Keratinocyte (primary cell): Measurements from ENCODE around the gene CEP170B. TPM values are rescaled to one million over a fixed set of nuclear protein-coding genes. Genes with fewer than 3 reads are reported as not detected.
A peak's percentile ranks its signal among the peaks of the same experiment; 100 is the strongest.

Source experiments
- DNase-seq: peaks from one replicate; pipeline ENCODE4 v3.0.0-alpha.2; 2011; ENCODE audit warnings: low read depth, missing footprints, low spot score
- FAIRE-seq: peaks from 2 replicates; lab custom pipeline; 2011; peaks lifted over from hg19 to GRCh38; lab: Jason Lieb, UNC
- H2AFZ ChIP-seq: 2 replicates; pipeline ENCODE4 v1.6.0; 2012; ENCODE audit warnings: low read length, control low read depth, inconsistent platforms; ENCODE audit not compliant: control insufficient read depth
- H3K27ac ChIP-seq: 2 replicates; pipeline ENCODE4 v1.5.1; 2011; ENCODE audit warnings: low read length; ENCODE audit not compliant: control insufficient read depth, insufficient read depth
- H3K27me3 ChIP-seq: 3 replicates; pipeline ENCODE4 v1.6.0; 2011; ENCODE audit warnings: low read length; ENCODE audit not compliant: control insufficient read depth, insufficient read depth; ENCODE audit errors: extremely low read depth
- H3K36me3 ChIP-seq, 2 experiments: 2 replicates in 1 of 2; 3 replicates in 1 of 2; pipeline ENCODE4 v1.5.1; 2011; ENCODE audit warnings: low read length in 2 of 2, mild to moderate bottlenecking in 1 of 2; ENCODE audit not compliant: control insufficient read depth in 2 of 2, insufficient read depth in 2 of 2; ENCODE audit errors: extremely low read depth in 1 of 2
- H3K4me1 ChIP-seq: 3 replicates; pipeline ENCODE4 v1.5.1; 2011; ENCODE audit warnings: low read length; ENCODE audit not compliant: control insufficient read depth, insufficient read depth; ENCODE audit errors: extremely low read depth
- H3K4me2 ChIP-seq: 3 replicates; pipeline ENCODE4 v1.6.0; 2011; ENCODE audit warnings: low read depth, low read length; ENCODE audit not compliant: control insufficient read depth, insufficient read depth; ENCODE audit errors: extremely low read depth
- H3K4me3 ChIP-seq, 3 experiments: fragments of 200-600 bp in 1 of 3; sonication (generic) in 1 of 3; 2 replicates in 2 of 3; 3 replicates in 1 of 3; pipeline ENCODE4 v1.5.1; 2011 to 2016; ENCODE audit warnings: low read length in 3 of 3, mild to moderate bottlenecking in 3 of 3, control low read depth in 2 of 3, inconsistent platforms in 1 of 3, low read depth in 1 of 3, mixed read lengths in 1 of 3, mixed run types in 1 of 3, moderate library complexity in 1 of 3; ENCODE audit not compliant: control insufficient read depth in 2 of 3, insufficient read depth in 2 of 3; ENCODE audit errors: extremely low read depth in 1 of 3
- H3K79me2 ChIP-seq: 2 replicates; pipeline ENCODE4 v1.6.0; 2012; ENCODE audit warnings: low read length; ENCODE audit not compliant: control insufficient read depth, insufficient read depth
- H3K9ac ChIP-seq: 3 replicates; pipeline ENCODE4 v1.6.0; 2011; ENCODE audit warnings: low read length; ENCODE audit not compliant: control insufficient read depth, insufficient read depth; ENCODE audit errors: extremely low read depth
- H3K9me1 ChIP-seq: 3 replicates; pipeline ENCODE4 v1.6.0; 2011; ENCODE audit warnings: low read length; ENCODE audit not compliant: control insufficient read depth, insufficient read depth; ENCODE audit errors: extremely low read depth
- H3K9me3 ChIP-seq: 2 replicates; pipeline ENCODE4 v1.5.1; 2012; ENCODE audit warnings: low read depth, low read length; ENCODE audit not compliant: control insufficient read depth
- H4K20me1 ChIP-seq: 3 replicates; pipeline ENCODE4 v1.6.0; 2011; ENCODE audit warnings: low read length; ENCODE audit not compliant: control insufficient read depth, insufficient read depth; ENCODE audit errors: extremely low read depth
- EZH2 ChIP-seq: IDR thresholded peaks from one replicate; pipeline ENCODE4 v1.6.1; 2012; ENCODE audit warnings: inconsistent platforms, mild to moderate bottlenecking, low read length, moderate library complexity
- dilution Hi-C: fragments of 300-500 bp; cut with MboI; formaldehyde crosslinking; loops from one replicate; pipeline ENCODE4 v1.7.0; 2020; ENCODE audit warnings: low sequenced_read_pairs; ENCODE audit not compliant: extremely low pct_ligation_motif_present
- polyA plus RNA-seq, 5 experiments: library from polyadenylated mRNA; depleted of rRNA in 3 of 5; stranded (reverse) in 3 of 5; stranded (forward) in 1 of 5; unstranded in 1 of 5; fragments of >200 nt; gene quantifications; 1 replicate in 1 of 5; 2 replicates in 3 of 5; 3 replicates in 1 of 5; pipeline versions ENCODE4 v1.2.1 to v1.2.3, GENCODE V29; 2011 to 2012; ENCODE audit warnings: missing spikeins in 2 of 5, low read depth in 1 of 5, low replicate concordance in 1 of 5
- TF ChIP-seq, protein P1 (sequence below), 3 experiments: IDR thresholded peaks in 1 of 3; conservative IDR thresholded peaks in 1 of 3; optimal IDR thresholded peaks in 1 of 3; 2 replicates in 2 of 3; 3 replicates in 1 of 3; pipeline versions ENCODE3 to v1.5.1; 2011; ENCODE audit warnings: low read length in 3 of 3, mild to moderate bottlenecking in 3 of 3, moderate library complexity in 2 of 3, control low read depth in 1 of 3, inconsistent platforms in 1 of 3; ENCODE audit not compliant: insufficient read depth in 2 of 3; ENCODE audit errors: extremely low read depth in 1 of 3

The CEP170B gene
- polyA plus RNA-seq, 1 donor (not counting 4 experiments of a cell fraction or from before 2014, with no cell fraction given): 8.7 TPM

DNA sequence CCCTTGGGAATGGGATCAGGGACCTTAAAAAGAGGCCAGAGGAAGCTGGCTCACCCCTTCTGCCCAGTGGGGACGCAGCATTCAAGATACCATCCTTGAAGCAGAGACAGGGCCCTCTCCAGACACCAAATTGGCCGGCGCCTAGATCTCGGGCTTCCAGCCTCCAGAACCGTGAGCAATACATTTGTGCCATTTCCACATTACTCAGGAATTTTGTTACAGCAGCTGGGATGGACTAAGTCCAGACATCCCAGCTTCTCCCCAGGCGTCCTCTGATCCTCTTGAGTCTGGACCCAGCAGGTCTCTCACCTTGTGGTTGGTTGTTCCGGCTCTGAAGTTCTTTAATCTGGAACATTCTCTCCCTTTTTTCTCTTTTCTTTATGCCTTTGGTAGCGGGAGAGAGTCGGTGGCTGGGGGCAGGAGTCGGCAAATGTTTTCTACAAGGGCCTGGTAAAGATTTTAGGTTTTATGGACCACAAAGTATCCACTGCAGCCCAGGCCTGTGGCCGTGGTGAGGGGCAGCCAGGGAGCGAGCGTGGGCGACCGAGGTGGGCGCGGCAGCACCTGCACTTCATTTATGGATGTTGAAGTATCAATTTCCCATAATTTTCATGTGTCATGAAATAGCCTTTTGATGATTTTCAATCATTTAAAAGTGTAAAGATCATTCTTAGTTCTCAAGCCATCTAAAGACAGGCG lies 4.8 kb downstream of the CEP170B start:
- Histone ChIP-seq H3K9ac (no peak overlapping the region), H3K27me3 (no peaks in the 10 kb centered on the region), H3K36me3 (peaks cover 10 to 20% of the 10 kb centered on the region in 2 experiments), H3K4me1 (peaks cover 39% of the 10 kb centered on the region), H2AFZ (no peak overlapping the region), H3K4me3 (no peak overlapping the region), H3K79me2 (peaks cover 92% of the 10 kb centered on the region), H3K9me3 (no peaks in the 10 kb centered on the region), H4K20me1 (peaks cover 55% of the 10 kb centered on the region), H3K27ac (no peak overlapping the region), H3K4me2 (no peak overlapping the region), H3K9me1 (peaks cover 7% of the 10 kb centered on the region)
- DNase-seq (no peak), FAIRE-seq (no peak)
- TF ChIP-seq, protein P1, sequence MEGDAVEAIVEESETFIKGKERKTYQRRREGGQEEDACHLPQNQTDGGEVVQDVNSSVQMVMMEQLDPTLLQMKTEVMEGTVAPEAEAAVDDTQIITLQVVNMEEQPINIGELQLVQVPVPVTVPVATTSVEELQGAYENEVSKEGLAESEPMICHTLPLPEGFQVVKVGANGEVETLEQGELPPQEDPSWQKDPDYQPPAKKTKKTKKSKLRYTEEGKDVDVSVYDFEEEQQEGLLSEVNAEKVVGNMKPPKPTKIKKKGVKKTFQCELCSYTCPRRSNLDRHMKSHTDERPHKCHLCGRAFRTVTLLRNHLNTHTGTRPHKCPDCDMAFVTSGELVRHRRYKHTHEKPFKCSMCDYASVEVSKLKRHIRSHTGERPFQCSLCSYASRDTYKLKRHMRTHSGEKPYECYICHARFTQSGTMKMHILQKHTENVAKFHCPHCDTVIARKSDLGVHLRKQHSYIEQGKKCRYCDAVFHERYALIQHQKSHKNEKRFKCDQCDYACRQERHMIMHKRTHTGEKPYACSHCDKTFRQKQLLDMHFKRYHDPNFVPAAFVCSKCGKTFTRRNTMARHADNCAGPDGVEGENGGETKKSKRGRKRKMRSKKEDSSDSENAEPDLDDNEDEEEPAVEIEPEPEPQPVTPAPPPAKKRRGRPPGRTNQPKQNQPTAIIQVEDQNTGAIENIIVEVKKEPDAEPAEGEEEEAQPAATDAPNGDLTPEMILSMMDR (optimal IDR thresholded peaks at IDR 0.05 in 1 of 3, IDR thresholded peaks at IDR 0.05 in 1 of 3, conservative IDR thresholded peaks at IDR 0.05 in 1 of 3; ENCODE audit: extremely low read depth in 1 of 3, insufficient read depth in 2 of 3, low read length in 3 of 3): no peak
- TF ChIP-seq EZH2: no peak
- dilution Hi-C loops: no loop called here

DNA sequence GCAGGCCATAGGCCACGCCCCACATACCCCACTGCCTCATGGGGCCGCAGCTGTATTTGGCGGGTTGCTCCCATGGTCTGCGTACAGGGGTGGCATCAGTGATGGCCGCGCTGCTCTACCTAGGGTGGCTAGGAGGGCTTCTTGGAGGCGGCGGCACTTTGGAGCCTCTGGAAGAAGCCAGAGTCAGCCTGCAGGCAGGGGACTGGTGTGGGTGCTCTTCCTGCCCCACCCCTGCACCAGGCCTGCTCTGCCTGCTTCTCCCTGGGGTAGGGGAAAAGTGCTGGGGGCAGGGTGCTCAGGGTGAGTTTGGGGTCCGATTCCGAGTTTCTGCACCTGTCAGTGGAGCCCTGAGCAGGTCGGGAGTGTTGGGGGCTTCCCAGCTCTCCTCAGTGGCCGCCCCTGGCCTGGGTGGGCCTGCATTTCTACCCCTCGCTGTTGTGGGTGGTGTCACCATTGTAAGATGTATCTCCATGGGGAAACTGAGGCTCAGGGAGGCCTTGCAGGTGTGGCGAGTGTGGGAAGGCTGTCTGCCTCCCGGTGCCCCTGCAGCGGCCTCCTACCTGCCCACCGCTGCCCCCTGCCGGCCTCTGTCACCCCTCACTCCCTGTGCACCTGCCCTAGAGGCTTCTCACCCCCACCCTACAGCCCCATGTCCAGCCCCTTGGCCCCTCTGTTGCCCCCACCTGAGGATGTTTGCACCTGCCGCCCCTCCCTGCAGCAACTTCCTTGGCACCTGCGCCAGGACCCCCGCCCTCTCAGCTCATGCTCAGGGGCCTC lies 5.5 kb downstream of the CEP170B start:
- peaks cover 63% of the 10 kb centered on the region for H4K20me1 ChIP-seq
- H3K9me3 ChIP-seq: no peaks in the 10 kb centered on the region
- no peaks in the 10 kb centered on the region for H3K27me3 ChIP-seq
- dilution Hi-C loops: no loop called here
- DNase-seq (no peak), FAIRE-seq (no peak)
- H3K4me3 ChIP-seq: no peak overlapping the region
- H3K27ac ChIP-seq: no peak overlapping the region
- peaks cover 10 to 20% of the 10 kb centered on the region in 2 experiments for H3K36me3 ChIP-seq
- no peak overlapping the region for H3K9ac ChIP-seq
- H3K79me2 ChIP-seq: peaks cover 99% of the 10 kb centered on the region
- TF ChIP-seq, protein P1 (optimal IDR thresholded peaks at IDR 0.05 in 1 of 3, IDR thresholded peaks at IDR 0.05 in 1 of 3, conservative IDR thresholded peaks at IDR 0.05 in 1 of 3; ENCODE audit: extremely low read depth in 1 of 3, insufficient read depth in 2 of 3, low read length in 3 of 3): peak in 1 of 3 experiments; percentile 51
- no peak for TF ChIP-seq EZH2
- no peak overlapping the region for H2AFZ ChIP-seq
- no peak overlapping the region for H3K4me2 ChIP-seq
- peaks cover 39% of the 10 kb centered on the region for H3K4me1 ChIP-seq
- H3K9me1 ChIP-seq: peaks cover 7% of the 10 kb centered on the region
